DOHH2 (cell line): ENCODE data around the gene UBQLN3.

Source experiments
- H3F3A ChIP-seq: fragments of 200-600 bp; sonication (generic), shearing (Covaris generic); 2 replicates; pipeline ENCODE4 v1.6.0; 2016; ENCODE audit warnings: antibody characterized with exemption, mild to moderate bottlenecking; ENCODE audit not compliant: control insufficient read depth, insufficient read depth
- H3K27ac ChIP-seq: fragments of 200-600 bp; sonication (generic); 2 replicates; pipeline ENCODE4 v1.5.1; 2014; ENCODE audit warnings: low read depth, mild to moderate bottlenecking, low read length, moderate library complexity
- H3K27me3 ChIP-seq: fragments of 200-600 bp; sonication (generic); 2 replicates; pipeline ENCODE4 v1.6.1; 2014; ENCODE audit warnings: mild to moderate bottlenecking, low read length, mixed read lengths; ENCODE audit not compliant: control insufficient read depth
- H3K36me3 ChIP-seq: fragments of 200-600 bp; sonication (generic); 2 replicates; pipeline ENCODE4 v1.6.1; 2014; ENCODE audit warnings: mild to moderate bottlenecking, low read length, moderate library complexity, mixed read lengths; ENCODE audit not compliant: control insufficient read depth
- H3K4me1 ChIP-seq: fragments of 200-600 bp; sonication (generic); 2 replicates; pipeline ENCODE4 v1.6.1; 2014; ENCODE audit warnings: mild to moderate bottlenecking, low read length, mixed read lengths; ENCODE audit not compliant: control insufficient read depth
- H3K4me2 ChIP-seq: fragments of 200-600 bp; sonication (generic); 2 replicates; pipeline ENCODE4 v1.6.0; 2014; ENCODE audit warnings: mild to moderate bottlenecking, low read length, moderate library complexity
- H3K4me3 ChIP-seq: fragments of 200-600 bp; sonication (generic); 2 replicates; pipeline ENCODE4 v1.5.1; 2014; ENCODE audit warnings: mild to moderate bottlenecking, low read length, mixed read lengths
- H3K79me2 ChIP-seq: fragments of 200-600 bp; sonication (generic); 2 replicates; pipeline ENCODE4 v1.6.1; 2014; ENCODE audit warnings: mild to moderate bottlenecking, low read length, mixed read lengths; ENCODE audit not compliant: control insufficient read depth
- H3K9me2 ChIP-seq: fragments of 200-600 bp; sonication (generic); replicated peaks from 2 replicates; pipeline ENCODE4 v1.6.1; 2014; ENCODE audit warnings: mild to moderate bottlenecking, low read length, mixed read lengths; ENCODE audit not compliant: control insufficient read depth
- H3K9me3 ChIP-seq: fragments of 200-600 bp; sonication (generic); 2 replicates; pipeline ENCODE4 v1.6.1; 2014; ENCODE audit warnings: antibody characterized with exemption, low read length, mixed read lengths; ENCODE audit not compliant: control insufficient read depth, insufficient read depth
- H4K20me1 ChIP-seq: fragments of 200-600 bp; sonication (generic); 2 replicates; pipeline ENCODE4 v1.6.0; 2014; ENCODE audit warnings: low read depth, mild to moderate bottlenecking, antibody characterized with exemption, low read length, moderate library complexity; ENCODE audit not compliant: control insufficient read depth, insufficient read depth
- EZH2phosphoT487 ChIP-seq: fragments of 200-600 bp; sonication (generic); IDR thresholded peaks from 2 replicates; pipeline ENCODE4 v1.6.1; 2017; ENCODE audit warnings: borderline replicate concordance, mild to moderate bottlenecking, antibody characterized with exemption, low read length, moderate library complexity, mixed read lengths
- TF ChIP-seq, protein P1 (sequence below): fragments of 200-600 bp; sonication (generic); IDR thresholded peaks from one replicate; pipeline ENCODE4 v1.5.1; 2014; ENCODE audit warnings: antibody characterized with exemption, mild to moderate bottlenecking, low read depth, low read length; ENCODE audit not compliant: poor library complexity, severe bottlenecking

UBQLN3 gene

DNA sequence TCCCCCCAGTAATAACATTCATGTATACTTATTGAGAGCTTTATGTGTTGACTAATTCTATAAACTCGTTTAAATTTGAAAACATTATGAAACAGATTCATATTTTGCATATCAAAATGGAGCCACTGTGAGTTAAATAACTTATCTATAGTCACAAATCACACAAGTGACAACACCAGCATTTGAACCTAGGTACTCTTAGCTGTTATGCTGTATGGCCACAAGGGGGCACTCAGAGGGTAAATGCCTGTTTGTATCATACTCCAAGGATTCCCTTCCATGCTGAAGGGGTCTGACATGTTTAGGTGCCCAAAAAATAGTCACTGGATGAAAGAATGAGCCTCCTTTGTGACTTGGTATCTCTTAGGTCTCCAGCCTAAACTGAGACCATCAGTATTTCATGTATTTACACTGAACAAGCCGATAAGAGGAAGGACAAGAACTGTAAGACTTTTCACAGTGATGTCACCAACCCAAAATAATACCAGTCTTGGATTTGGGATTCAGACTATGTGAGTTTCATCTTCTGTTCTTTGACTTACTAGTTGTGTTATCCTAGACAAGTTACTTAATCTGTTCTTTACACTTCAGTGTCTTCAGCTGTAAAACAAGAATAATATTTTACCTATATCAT is 33.5 kb downstream of the UBQLN3 start:
- no peaks in the 10 kb centered on the region for H3K4me1 ChIP-seq
- no peaks in the 10 kb centered on the region for H3F3A ChIP-seq
- H3K27me3 ChIP-seq = no peaks in the 10 kb centered on the region
- no peak overlapping the region for H3K4me2 ChIP-seq
- no peaks in the 10 kb centered on the region for H4K20me1 ChIP-seq
- no peaks in the 10 kb centered on the region for H3K9me2 ChIP-seq
- no peaks in the 10 kb centered on the region for H3K36me3 ChIP-seq
- H3K9me3 ChIP-seq = no peaks in the 10 kb centered on the region
- TF ChIP-seq EZH2phosphoT487 = no peak
- TF ChIP-seq, protein P1, sequence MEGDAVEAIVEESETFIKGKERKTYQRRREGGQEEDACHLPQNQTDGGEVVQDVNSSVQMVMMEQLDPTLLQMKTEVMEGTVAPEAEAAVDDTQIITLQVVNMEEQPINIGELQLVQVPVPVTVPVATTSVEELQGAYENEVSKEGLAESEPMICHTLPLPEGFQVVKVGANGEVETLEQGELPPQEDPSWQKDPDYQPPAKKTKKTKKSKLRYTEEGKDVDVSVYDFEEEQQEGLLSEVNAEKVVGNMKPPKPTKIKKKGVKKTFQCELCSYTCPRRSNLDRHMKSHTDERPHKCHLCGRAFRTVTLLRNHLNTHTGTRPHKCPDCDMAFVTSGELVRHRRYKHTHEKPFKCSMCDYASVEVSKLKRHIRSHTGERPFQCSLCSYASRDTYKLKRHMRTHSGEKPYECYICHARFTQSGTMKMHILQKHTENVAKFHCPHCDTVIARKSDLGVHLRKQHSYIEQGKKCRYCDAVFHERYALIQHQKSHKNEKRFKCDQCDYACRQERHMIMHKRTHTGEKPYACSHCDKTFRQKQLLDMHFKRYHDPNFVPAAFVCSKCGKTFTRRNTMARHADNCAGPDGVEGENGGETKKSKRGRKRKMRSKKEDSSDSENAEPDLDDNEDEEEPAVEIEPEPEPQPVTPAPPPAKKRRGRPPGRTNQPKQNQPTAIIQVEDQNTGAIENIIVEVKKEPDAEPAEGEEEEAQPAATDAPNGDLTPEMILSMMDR = peak; percentile 79
- no peak overlapping the region for H3K27ac ChIP-seq
- H3K79me2 ChIP-seq = no peaks in the 10 kb centered on the region
- H3K4me3 ChIP-seq = no peak overlapping the region

DNA sequence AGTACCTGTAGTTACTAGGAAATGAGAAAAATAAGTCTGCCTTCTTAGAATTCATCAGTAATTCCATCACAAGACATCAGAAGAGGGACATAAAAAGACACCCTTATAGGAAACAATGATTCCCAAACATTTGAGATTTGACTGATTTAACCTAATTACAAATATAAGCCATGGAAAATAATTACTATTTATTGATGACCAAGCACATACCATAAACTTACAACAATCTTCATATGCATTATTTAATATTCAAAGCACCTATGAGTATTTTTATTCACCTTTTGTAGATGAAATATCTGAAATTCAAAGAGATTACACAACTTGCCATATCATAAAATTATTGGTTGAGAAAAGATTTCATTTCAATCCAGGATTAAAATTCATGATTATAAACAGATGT is 35.8 kb downstream of the UBQLN3 start:
- TF ChIP-seq, protein P1 = no peak
- TF ChIP-seq EZH2phosphoT487 = no peak
- Histone ChIP-seq H3K4me1 (no peaks in the 10 kb centered on the region), H3K36me3 (no peaks in the 10 kb centered on the region), H3F3A (no peaks in the 10 kb centered on the region), H3K9me2 (no peaks in the 10 kb centered on the region), H3K4me3 (no peak overlapping the region), H3K9me3 (no peaks in the 10 kb centered on the region), H3K79me2 (no peaks in the 10 kb centered on the region), H3K27me3 (no peaks in the 10 kb centered on the region), H4K20me1 (no peaks in the 10 kb centered on the region), H3K4me2 (no peak overlapping the region), H3K27ac (no peak overlapping the region)

DNA sequence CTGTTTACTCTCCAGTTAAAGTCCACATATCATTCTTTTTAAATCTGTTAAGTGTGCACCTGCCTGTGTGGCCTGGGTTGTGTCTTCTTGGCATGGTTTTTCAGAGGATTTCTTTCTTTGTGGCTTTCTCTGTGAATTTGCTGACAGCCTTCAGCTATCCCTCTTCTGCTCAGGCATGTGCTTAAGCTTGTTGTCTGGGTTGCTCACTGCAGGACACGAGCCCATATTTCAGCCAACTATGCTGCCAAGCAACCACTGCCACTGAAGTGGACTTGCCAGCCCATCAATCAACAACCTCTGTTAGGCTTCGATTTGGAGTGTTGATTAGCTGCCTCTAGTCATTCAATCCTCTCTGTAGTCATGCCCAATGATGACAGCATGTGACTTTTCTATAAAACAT is 42.2 kb downstream of the UBQLN3 start:
- H3K27me3 ChIP-seq = no peaks in the 10 kb centered on the region
- no peaks in the 10 kb centered on the region for H3K9me2 ChIP-seq
- no peak overlapping the region for H3K27ac ChIP-seq
- H3K4me2 ChIP-seq = no peak overlapping the region
- no peaks in the 10 kb centered on the region for H4K20me1 ChIP-seq
- no peaks in the 10 kb centered on the region for H3F3A ChIP-seq
- no peaks in the 10 kb centered on the region for H3K36me3 ChIP-seq
- H3K79me2 ChIP-seq = no peaks in the 10 kb centered on the region
- no peak overlapping the region for H3K4me3 ChIP-seq
- TF ChIP-seq, protein P1 = no peak
- TF ChIP-seq EZH2phosphoT487 = no peak
- H3K4me1 ChIP-seq = no peaks in the 10 kb centered on the region
- H3K9me3 ChIP-seq = no peaks in the 10 kb centered on the region
